Fibroblast of peridontal ligament (primary cell): ENCODE measurements around the gene CD48.

Source experiments
- DNase-seq: peaks from one replicate; pipeline ENCODE4 v3.0.0-alpha.2; 2010; ENCODE audit errors: extremely low read depth

The CD48 gene

DNA sequence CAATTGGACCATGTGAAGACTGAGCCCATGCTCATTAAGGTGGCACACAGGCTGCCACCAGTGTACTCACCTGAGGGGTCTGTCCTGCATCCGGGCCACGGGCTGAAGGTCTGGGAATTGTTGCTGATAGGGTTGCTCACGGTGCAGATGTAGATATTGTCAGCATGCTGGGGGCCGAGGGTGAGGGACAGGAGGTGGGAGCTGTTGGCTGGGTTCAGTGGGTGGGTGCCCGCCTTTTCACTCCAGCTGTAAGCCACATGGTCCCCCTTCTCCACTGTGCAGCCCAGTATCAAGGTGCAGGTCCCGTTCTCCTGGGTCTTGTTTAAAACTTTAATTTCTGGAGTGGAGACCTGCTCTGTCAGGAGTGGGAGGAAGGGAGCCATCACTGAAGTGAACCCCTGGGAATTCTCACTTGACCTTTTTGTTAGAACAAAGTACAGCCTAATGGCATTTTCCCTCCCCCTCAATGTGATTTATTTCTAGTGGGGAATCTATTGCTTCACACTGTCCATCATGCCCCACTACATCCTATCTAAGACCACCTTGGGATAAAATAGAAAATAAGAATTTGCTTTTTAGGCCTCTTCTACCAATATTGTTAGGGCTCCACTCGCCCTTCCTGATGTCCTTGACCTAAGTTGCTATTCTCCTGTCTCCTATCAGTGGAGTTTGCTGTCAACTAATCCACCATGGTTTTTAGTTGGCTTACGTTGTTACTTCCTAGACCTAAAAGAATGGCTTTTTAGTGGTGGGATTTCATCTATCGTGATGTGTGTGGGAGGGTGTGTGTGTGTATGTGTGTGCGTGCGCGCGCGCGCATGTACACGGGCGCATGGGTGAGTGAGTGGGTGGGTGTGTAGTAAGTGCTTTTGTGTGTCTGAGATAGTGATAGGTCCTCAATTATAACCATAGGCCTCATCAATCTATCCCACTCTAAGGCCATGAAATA lies 76.8 kb downstream of the CD48 start:
- DNase-seq: no peak

DNA sequence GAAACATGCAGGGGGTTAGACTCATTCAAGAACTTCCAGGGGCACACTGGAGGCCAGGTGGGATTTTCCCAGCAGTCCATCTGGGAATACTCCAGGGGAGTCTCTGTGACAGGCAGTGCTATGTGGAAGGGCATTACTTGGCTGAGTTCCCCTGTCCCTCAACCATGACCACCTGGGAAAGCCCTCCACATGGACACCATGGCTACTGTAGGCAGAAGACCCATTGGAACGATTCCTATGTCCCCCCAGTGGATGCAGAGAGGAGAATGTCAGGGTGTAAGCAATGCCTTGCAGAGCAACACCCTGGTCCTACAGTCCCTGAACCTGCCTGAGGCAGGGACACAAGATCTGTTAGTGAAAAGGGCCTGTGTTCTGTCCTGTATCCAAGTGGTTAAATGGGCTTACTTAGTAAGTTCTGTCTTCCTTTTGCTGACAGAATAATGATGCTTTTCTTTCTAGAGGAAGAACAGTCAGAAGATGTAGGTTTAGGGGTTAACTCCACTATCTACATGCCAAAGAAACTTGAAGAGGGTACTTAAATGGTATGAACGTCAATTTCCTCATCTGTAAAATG lies 78.2 kb downstream of the CD48 start:
- DNase-seq: no peak

DNA sequence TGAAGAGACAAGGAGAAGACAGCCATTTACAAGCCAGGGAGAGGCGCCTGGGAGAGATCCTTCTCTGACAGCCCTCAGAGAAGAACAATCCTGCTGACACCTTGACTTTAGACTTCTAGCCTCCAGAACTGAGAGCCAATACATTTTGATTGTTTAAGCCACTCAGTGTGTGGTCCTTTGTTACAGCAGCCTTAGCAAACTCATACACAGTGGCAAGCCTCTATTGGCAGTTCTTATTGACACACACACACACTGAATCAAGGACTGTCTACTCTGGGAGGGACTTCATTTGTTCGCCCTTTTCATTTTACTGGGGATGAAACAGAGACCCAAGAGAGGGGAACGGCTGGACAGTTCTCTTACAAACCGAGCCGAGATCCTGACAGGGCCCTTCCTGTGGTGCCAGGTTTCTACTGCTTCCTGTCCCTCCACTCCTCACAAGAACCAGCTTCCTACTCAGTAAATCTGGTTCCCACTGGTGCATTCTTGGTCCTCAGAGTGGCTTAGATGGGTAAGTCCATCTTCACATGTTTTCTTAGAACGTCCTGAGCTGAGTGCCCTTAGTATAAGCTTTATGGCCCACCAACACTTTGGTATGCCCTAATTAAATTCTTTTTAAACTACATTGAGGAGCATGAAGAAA lies 79.5 kb downstream of the CD48 start:
- DNase-seq: no peak

DNA sequence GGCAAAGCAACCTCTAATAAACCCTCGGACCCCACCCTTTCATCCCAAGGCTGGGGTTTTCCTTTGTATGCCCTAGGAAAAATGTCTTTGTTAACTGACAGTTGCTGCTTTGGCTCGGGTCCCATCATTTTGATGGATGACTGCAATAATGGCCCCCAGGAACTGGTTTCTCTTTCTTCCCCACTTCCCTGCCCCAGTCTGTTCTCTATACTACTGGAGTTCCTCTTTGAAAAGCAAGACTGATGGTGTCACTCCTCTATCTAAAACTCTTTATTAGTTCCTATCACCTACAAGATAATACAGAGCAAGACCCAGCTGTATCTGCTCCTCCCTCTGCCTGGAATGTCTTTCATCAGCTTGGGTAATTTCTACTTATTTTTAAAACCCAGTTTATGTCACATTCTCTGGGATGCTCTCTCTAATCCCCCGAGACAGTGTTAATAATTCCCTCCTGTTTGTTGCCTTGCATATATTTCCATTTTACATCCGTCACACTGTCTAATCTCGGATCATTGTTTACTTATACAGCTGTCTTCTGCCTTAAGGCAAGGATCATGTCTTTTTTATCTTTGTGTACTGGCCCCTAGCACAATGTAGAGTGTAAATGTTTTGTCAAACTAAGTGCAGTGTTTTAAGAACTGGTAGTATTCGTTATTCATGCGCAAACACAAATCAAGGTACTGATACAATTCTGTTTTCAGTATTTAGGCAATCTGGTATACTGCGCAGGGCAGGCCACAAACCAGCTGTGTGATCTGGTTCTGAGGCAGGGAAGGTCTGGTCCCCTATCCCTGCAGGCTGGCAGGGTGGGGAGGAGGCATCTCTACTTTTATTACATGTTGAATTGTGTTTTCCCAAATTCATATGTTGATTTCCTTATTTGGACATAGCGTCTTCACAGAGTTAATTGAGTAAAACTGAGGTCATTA lies 80.8 kb downstream of the CD48 start:
- DNase-seq: no peak

DNA sequence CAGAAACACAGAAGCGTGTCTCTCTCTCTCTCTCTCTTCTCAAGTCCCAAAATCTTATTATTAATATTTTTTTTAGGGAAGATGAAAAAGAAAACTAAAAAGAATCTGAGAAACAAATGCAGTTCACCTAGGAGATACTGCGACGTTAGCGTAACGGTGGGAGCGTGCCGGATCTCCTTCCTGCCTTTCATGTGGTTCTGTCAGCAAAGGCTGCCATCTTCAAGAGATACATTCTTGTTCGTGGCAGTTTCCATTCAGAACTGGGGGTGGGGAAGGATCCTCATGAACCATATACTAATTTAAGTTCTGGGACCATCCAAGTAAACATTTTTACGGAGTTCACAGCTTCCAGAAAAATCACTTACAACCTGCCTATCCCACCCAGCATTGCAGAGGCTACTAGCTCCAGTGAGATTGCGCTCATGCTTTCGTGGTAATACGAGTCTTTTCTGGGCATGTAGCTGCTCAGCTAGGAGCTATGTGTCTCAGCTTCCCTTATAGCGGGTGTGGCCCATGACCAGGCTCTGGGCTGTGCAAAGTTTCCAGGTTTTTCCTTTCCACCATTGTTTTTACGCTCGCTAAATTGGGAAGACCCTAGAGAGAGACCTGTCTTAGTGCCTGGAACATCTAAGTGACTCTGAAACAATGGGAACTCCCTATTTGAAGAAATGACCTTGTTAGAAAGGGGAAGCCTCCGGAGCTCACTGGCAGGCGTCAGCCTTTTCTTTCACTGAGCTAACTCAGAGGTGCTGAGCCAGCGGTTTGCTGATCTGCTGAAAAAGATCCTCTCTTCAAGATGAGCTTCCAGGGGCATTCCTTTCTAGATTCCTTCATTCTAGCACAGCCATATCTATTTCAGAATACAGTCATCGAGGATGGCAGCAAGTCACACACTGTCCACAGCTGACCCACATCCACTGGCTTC lies 82.1 kb downstream of the CD48 start:
- no peak for DNase-seq

DNA sequence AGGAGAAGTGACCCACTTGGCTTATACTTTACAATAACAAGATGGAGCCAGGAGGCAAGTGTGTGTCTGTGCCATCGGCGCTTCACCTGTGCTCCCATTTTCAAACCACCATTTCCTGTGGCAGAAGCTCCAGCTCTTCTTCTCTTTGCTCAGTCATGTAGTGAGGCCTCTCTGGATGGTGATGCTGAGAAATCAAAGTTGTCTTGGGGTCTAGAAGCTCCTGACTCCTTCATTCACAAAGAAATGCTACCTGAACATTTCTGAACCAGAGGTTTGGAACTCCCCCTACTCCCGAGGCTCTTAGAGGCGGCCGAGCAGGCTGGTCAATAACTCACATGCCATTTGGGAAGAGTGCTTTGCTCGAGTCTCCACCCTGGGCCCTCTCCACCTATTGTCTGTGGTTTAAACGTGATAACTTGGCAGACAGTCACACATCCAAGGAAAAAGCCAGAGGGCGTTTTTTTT lies 82.8 kb downstream of the CD48 start:
- no peak for DNase-seq
